HG03460 (cell line): ENCODE data around the gene PRAMEF17.
"Not testable (repeated sequence)": the region's sequence is repeated elsewhere in the genome, so short reads cannot be mapped to it uniquely, and the experiment has no call there.

ENCODE experiments used
- ATAC-seq: cut with Tn5 transposase; IDR thresholded peaks from one replicate; pipeline ENCODE4 v1.9.1; 2021; ENCODE audit not compliant: unreplicated experiment

PRAMEF17 gene

GRCh38 chr1:13389332-13389731, at the start of gene PRAMEF17:
Gene PRAMEF17, plus strand, starts transcription at chr1:13389632. Its CDS starts 26 bp downstream, at chr1:13389658.
- not testable (repeated sequence) for ATAC-seq

- ATAC-seq = not testable (repeated sequence)
Observed at GRCh38 chr1:13342496-13342895, 46.9 kb upstream of the PRAMEF17 start.

- not testable (repeated sequence) for ATAC-seq
Observed at GRCh38 chr1:13347034-13347433, 42.4 kb upstream of the PRAMEF17 start, which contains the start of gene PRAMEF14. Gene PRAMEF14, minus strand, starts transcription at chr1:13347134. Its CDS starts 1,820 bp downstream, at chr1:13345314.

GRCh38 chr1:13353476-13353875, 36.0 kb upstream of the PRAMEF17 start:
- ATAC-seq = not testable (repeated sequence)

- ATAC-seq = not testable (repeated sequence)
Observed at GRCh38 chr1:13354475-13354874, 35.0 kb upstream of the PRAMEF17 start.

GRCh38 chr1:13356774-13357173, 32.7 kb upstream of the PRAMEF17 start:
- ATAC-seq = not testable (repeated sequence)

GRCh38 chr1:13362364-13362763, 27.1 kb upstream of the PRAMEF17 start:
- ATAC-seq = not testable (repeated sequence)

- not testable (repeated sequence) for ATAC-seq
Observed at GRCh38 chr1:13364928-13365327, 24.5 kb upstream of the PRAMEF17 start.

- not testable (repeated sequence) for ATAC-seq
Observed at GRCh38 chr1:13366536-13366935, 22.9 kb upstream of the PRAMEF17 start.

- not testable (repeated sequence) for ATAC-seq
Observed at GRCh38 chr1:13368544-13368943, 20.9 kb upstream of the PRAMEF17 start.

- not testable (repeated sequence) for ATAC-seq
Observed at GRCh38 chr1:13378983-13379382, 10.4 kb upstream of the PRAMEF17 start.

GRCh38 chr1:13380380-13380779, 9.1 kb upstream of the PRAMEF17 start:
- not testable (repeated sequence) for ATAC-seq

GRCh38 chr1:13393004-13393403, 3.6 kb downstream of the PRAMEF17 start:
- ATAC-seq = not testable (repeated sequence)

GRCh38 chr1:13394761-13395160, 5.3 kb downstream of the PRAMEF17 start:
- ATAC-seq = not testable (repeated sequence)

- ATAC-seq = not testable (repeated sequence)
Observed at GRCh38 chr1:13395311-13395710, 5.9 kb downstream of the PRAMEF17 start.

GRCh38 chr1:13407811-13408210, 18.4 kb downstream of the PRAMEF17 start:
- no peak for ATAC-seq

- ATAC-seq = not testable (repeated sequence)
Observed at GRCh38 chr1:13410150-13410549, 20.7 kb downstream of the PRAMEF17 start, which contains the start of gene PRAMEF20. Gene PRAMEF20, plus strand, starts transcription at chr1:13410450. Its CDS starts 5,905 bp downstream, at chr1:13416355.

- no peak for ATAC-seq
Observed at GRCh38 chr1:13430495-13430894, 41.1 kb downstream of the PRAMEF17 start.

- no peak for ATAC-seq
Observed at GRCh38 chr1:13432251-13432650, 42.8 kb downstream of the PRAMEF17 start.

- ATAC-seq = not testable (repeated sequence)
Observed at GRCh38 chr1:13433694-13434358, 44.4 kb downstream of the PRAMEF17 start.

GRCh38 chr1:13435458-13435857, 46.0 kb downstream of the PRAMEF17 start:
- no peak for ATAC-seq

- ATAC-seq = not testable (repeated sequence)
Observed at GRCh38 chr1:13439104-13439783, 49.8 kb downstream of the PRAMEF17 start.
